H1 (cell line): ENCODE data around the gene SLCO4C1. TPM values are rescaled to one million over a fixed set of nuclear protein-coding genes. Genes with fewer than 3 reads are reported as not detected.

Source experiments
- CTCF ChIA-PET: fragments of 300-600 bp; sonication (Branson Sonifier 250); formaldehyde crosslinking; loops from one replicate; lab custom pipeline; 2021; ENCODE audit not compliant: partially characterized antibody; lab: Charles Lee
- POLR2A ChIA-PET: fragments of 300-600 bp; sonication (Branson Sonifier 250); formaldehyde crosslinking; loops from one replicate; lab custom pipeline; 2021; ENCODE audit warnings: inconsistent platforms; ENCODE audit not compliant: partially characterized antibody; lab: Charles Lee
- DNase-seq, 2 experiments: peaks; one replicate each; pipeline versions ENCODE4 v3.0.0 to v3.0.0-alpha.2; 2010 to 2022; ENCODE audit warnings: low spot score in 2 of 2, low read depth in 1 of 2, mixed read lengths in 1 of 2
- FAIRE-seq: peaks from 2 replicates; lab custom pipeline; 2011; peaks lifted over from hg19 to GRCh38; lab: Jason Lieb, UNC
- H2AFZ ChIP-seq: 2 replicates; pipeline ENCODE4 v1.8.1; 2012; ENCODE audit warnings: low read length, inconsistent platforms
- H2AK5ac ChIP-seq: 2 replicates; pipeline ENCODE4 v1.6.1; 2013; ENCODE audit warnings: low read depth, low read length
- H2BK120ac ChIP-seq: replicated peaks from 2 replicates; pipeline ENCODE3; 2013; ENCODE audit warnings: low read depth, low read length, inconsistent platforms
- H2BK12ac ChIP-seq: 2 replicates; pipeline ENCODE4 v1.6.1; 2013; ENCODE audit warnings: low read depth, low read length
- H2BK15ac ChIP-seq: 2 replicates; pipeline ENCODE4 v1.6.1; 2013; ENCODE audit warnings: low read length
- H2BK20ac ChIP-seq: 2 replicates; pipeline ENCODE4 v1.6.1; 2013; ENCODE audit warnings: low read length
- H2BK5ac ChIP-seq: 2 replicates; pipeline ENCODE4 v1.6.1; 2013; ENCODE audit warnings: low read depth, low read length
- H3K14ac ChIP-seq: 2 replicates; pipeline ENCODE4 v1.6.1; 2013; ENCODE audit warnings: inconsistent platforms; ENCODE audit not compliant: insufficient read length
- H3K18ac ChIP-seq: 2 replicates; pipeline ENCODE4 v1.6.1; 2013; ENCODE audit warnings: low read length; ENCODE audit errors: extremely low read depth
- H3K23ac ChIP-seq: 2 replicates; pipeline ENCODE4 v1.6.1; 2013; ENCODE audit warnings: inconsistent platforms; ENCODE audit not compliant: insufficient read length
- H3K23me2 ChIP-seq: 2 replicates; pipeline ENCODE4 v1.6.1; 2013; ENCODE audit warnings: low read depth, low read length
- H3K27ac ChIP-seq: 2 replicates; pipeline ENCODE4 v1.6.1; 2011; ENCODE audit warnings: low read depth, low read length, inconsistent platforms
- H3K27me3 ChIP-seq, 4 experiments: replicated peaks in 1 of 4; 1 replicate in 1 of 4; 2 replicates in 3 of 4; pipeline versions ENCODE4 v1.6.1 to v1.8.1; 2011 to 2013; ENCODE audit warnings: low read length in 3 of 4, mild to moderate bottlenecking in 3 of 4, inconsistent platforms in 2 of 4, mixed read lengths in 2 of 4, moderate library complexity in 1 of 4; ENCODE audit not compliant: control insufficient read depth in 3 of 4, insufficient read depth in 3 of 4; ENCODE audit errors: extremely low read depth in 1 of 4
- H3K36me3 ChIP-seq, 4 experiments: 2 replicates each; pipeline versions ENCODE4 v1.6.1 to v1.8.1; 2011 to 2013; ENCODE audit warnings: mild to moderate bottlenecking in 4 of 4, low read length in 3 of 4, moderate library complexity in 2 of 4, control low read depth in 1 of 4, inconsistent platforms in 1 of 4; ENCODE audit not compliant: insufficient read depth in 4 of 4, control insufficient read depth in 2 of 4
- H3K4ac ChIP-seq: replicated peaks from 2 replicates; pipeline ENCODE3; 2013; ENCODE audit warnings: low read length, low read depth, mixed read lengths, inconsistent platforms; ENCODE audit not compliant: insufficient read length
- H3K4me1 ChIP-seq, 4 experiments: replicated peaks in 1 of 4; 1 replicate in 1 of 4; 2 replicates in 3 of 4; pipeline versions ENCODE4 v1.6.1 to v1.8.1; 2011 to 2013; ENCODE audit warnings: low read length in 3 of 4, inconsistent platforms in 2 of 4, mixed read lengths in 1 of 4; ENCODE audit not compliant: insufficient read depth in 4 of 4, control insufficient read depth in 3 of 4
- H3K4me2 ChIP-seq, 2 experiments: 2 replicates each; pipeline versions ENCODE4 v1.6.1 to v1.8.1; 2011 to 2013; ENCODE audit warnings: low read depth in 2 of 2, low read length in 2 of 2, control low read depth in 1 of 2, inconsistent platforms in 1 of 2, mild to moderate bottlenecking in 1 of 2; ENCODE audit not compliant: insufficient read depth in 1 of 2
- H3K4me3 ChIP-seq, 4 experiments: fragments of 200-600, 300-600 bp in 1 of 4; sonication (generic), shearing (Covaris generic), sonication (Bioruptor Twin) in 1 of 4; 2 replicates each; pipeline versions ENCODE4 v1.5.1 to v1.8.1; 2011 to 2016; ENCODE audit warnings: low read length in 4 of 4, low read depth in 3 of 4, control low read depth in 2 of 4, inconsistent platforms in 2 of 4, mild to moderate bottlenecking in 2 of 4, mixed read lengths in 1 of 4, moderate library complexity in 1 of 4; ENCODE audit not compliant: insufficient read depth in 2 of 4; ENCODE audit errors: extremely low read depth in 1 of 4
- H3K56ac ChIP-seq: replicated peaks from 2 replicates; pipeline ENCODE3; 2013; ENCODE audit warnings: low read depth, mild to moderate bottlenecking, mixed read lengths, low read length, inconsistent platforms; ENCODE audit not compliant: insufficient read length
- H3K79me1 ChIP-seq: 2 replicates; pipeline ENCODE4 v1.6.1; 2013; ENCODE audit warnings: low read depth, low read length, control low read depth
- H3K79me2 ChIP-seq, 2 experiments: 2 replicates each; pipeline versions ENCODE4 v1.6.1 to v1.8.1; 2012 to 2013; ENCODE audit warnings: low read length in 2 of 2, mild to moderate bottlenecking in 2 of 2, inconsistent platforms in 1 of 2; ENCODE audit not compliant: insufficient read depth in 2 of 2, control insufficient read depth in 1 of 2
- H3K9ac ChIP-seq, 4 experiments: replicated peaks in 1 of 4; 1 replicate in 1 of 4; 2 replicates in 3 of 4; pipeline versions ENCODE4 v1.6.1 to v1.8.1; 2011 to 2013; ENCODE audit warnings: low read depth in 3 of 4, low read length in 3 of 4, control low read depth in 2 of 4, mild to moderate bottlenecking in 2 of 4, moderate library complexity in 2 of 4, inconsistent platforms in 1 of 4; ENCODE audit errors: extremely low read depth in 1 of 4
- H3K9me3 ChIP-seq, 2 experiments: 2 replicates each; pipeline versions ENCODE4 v1.6.1 to v1.8.1; 2012 to 2013; ENCODE audit warnings: mild to moderate bottlenecking in 2 of 2, moderate library complexity in 2 of 2, control low read depth in 1 of 2, inconsistent platforms in 1 of 2, low read depth in 1 of 2, low read length in 1 of 2, mixed read lengths in 1 of 2; ENCODE audit not compliant: insufficient read depth in 2 of 2
- H4K20me1 ChIP-seq, 2 experiments: replicated peaks in 1 of 2; 2 replicates each; pipeline versions ENCODE3 to v1.8.1; 2011 to 2013; ENCODE audit warnings: inconsistent platforms in 2 of 2, low read length in 2 of 2, mild to moderate bottlenecking in 1 of 2; ENCODE audit not compliant: insufficient read depth in 2 of 2, control insufficient read depth in 1 of 2
- H4K5ac ChIP-seq: 2 replicates; pipeline ENCODE4 v1.6.1; 2013; ENCODE audit warnings: low read length, low read depth, mixed read lengths, inconsistent platforms; ENCODE audit not compliant: insufficient read length
- H4K8ac ChIP-seq: 2 replicates; pipeline ENCODE4 v1.8.0; 2013; ENCODE audit warnings: mild to moderate bottlenecking, moderate library complexity, low read length, inconsistent platforms; ENCODE audit not compliant: insufficient read depth; ENCODE audit errors: extremely low read depth
- H4K91ac ChIP-seq: replicated peaks from 2 replicates; pipeline ENCODE3; 2013; ENCODE audit warnings: low read length, mixed read lengths, inconsistent platforms; ENCODE audit not compliant: insufficient read length
- BCL11A ChIP-seq, 2 experiments: IDR thresholded peaks; one replicate each; pipeline ENCODE4 v1.6.1; 2011; ENCODE audit warnings: low read depth in 2 of 2, low read length in 2 of 2, mild to moderate bottlenecking in 2 of 2
- CEBPB ChIP-seq: IDR thresholded peaks from 2 replicates; pipeline ENCODE4 v1.6.1; 2012; ENCODE audit warnings: low read depth, low read length
- CTBP2 ChIP-seq: IDR thresholded peaks from 2 replicates; pipeline ENCODE4 v1.7.0; 2011; ENCODE audit warnings: borderline replicate concordance, mild to moderate bottlenecking, moderate library complexity, mixed read lengths, low read length; ENCODE audit not compliant: insufficient read depth, insufficient read length
- EGR1 ChIP-seq: IDR thresholded peaks from 2 replicates; pipeline ENCODE4 v1.6.1; 2011; ENCODE audit warnings: low read depth, low read length, borderline replicate concordance
- GABPA ChIP-seq: IDR thresholded peaks from 2 replicates; pipeline ENCODE4 v1.6.1; 2011; ENCODE audit warnings: mild to moderate bottlenecking, low read length, moderate library complexity, borderline replicate concordance; ENCODE audit not compliant: insufficient read depth
- JUN ChIP-seq: IDR thresholded peaks from 2 replicates; pipeline ENCODE4 v1.6.1; 2011; ENCODE audit warnings: low read depth, mild to moderate bottlenecking, improper control_type of control experiment, low read length
- KDM1A ChIP-seq: fragments of 200-600, 300-600 bp; sonication (generic); IDR thresholded peaks from 2 replicates; pipeline ENCODE4 v1.7.1; 2016; ENCODE audit warnings: mild to moderate bottlenecking, low read length, borderline replicate concordance
- POLR2AphosphoS5 ChIP-seq: IDR thresholded peaks from 2 replicates; pipeline ENCODE4 v1.6.1; 2011; ENCODE audit warnings: low read depth, low read length
- POU5F1 ChIP-seq: IDR thresholded peaks from 2 replicates; pipeline ENCODE4 v1.6.1; 2011; ENCODE audit warnings: low read depth, mild to moderate bottlenecking, low read length, moderate library complexity
- SAP30 ChIP-seq: fragments of 300-600 bp; sonication (generic); IDR thresholded peaks from 2 replicates; pipeline ENCODE4 v1.7.1; 2012; ENCODE audit warnings: low read length, moderate library complexity, mild to moderate bottlenecking, inconsistent platforms; ENCODE audit not compliant: insufficient read depth, insufficient replicate concordance
- SIX5 ChIP-seq: IDR thresholded peaks from 2 replicates; pipeline ENCODE4 v1.6.1; 2011; ENCODE audit warnings: mild to moderate bottlenecking, low read depth, low read length
- SP1 ChIP-seq: IDR thresholded peaks from 2 replicates; pipeline ENCODE4 v1.6.1; 2011; ENCODE audit warnings: low read depth, low read length
- TEAD4 ChIP-seq: IDR thresholded peaks from 2 replicates; pipeline ENCODE4 v1.6.1; 2012; ENCODE audit warnings: low read depth, low read length, inconsistent platforms, mixed read lengths
- WGBS, 2 experiments: shearing (Covaris generic) in 1 of 2; methylation state at CpG; one replicate each; pipeline versions ENCODE4 v1.1.6 to v1.1.7; 2013 to 2015; ENCODE audit warnings: low lambda C conversion rate in 2 of 2, mixed read lengths in 2 of 2, inconsistent platforms in 1 of 2, low coverage in 1 of 2, missing lambda C conversion rate in 1 of 2; ENCODE audit not compliant: insufficient replicate concordance in 2 of 2, insufficient coverage in 1 of 2, insufficient read length in 1 of 2; ENCODE audit errors: extremely low coverage in 1 of 2, missing lambda C conversion rate in 1 of 2; 5-methylcytosine and 5-hydroxymethylcytosine counted together
- polyA plus RNA-seq, 7 experiments: library from polyadenylated mRNA; depleted of rRNA in 3 of 7; stranded (reverse) in 5 of 7; unstranded in 2 of 7; fragments of >200 nt in 5 of 7; fragments of 200-250 nt in 2 of 7; gene quantifications; 1 replicate in 5 of 7; 2 replicates in 1 of 7; 4 replicates in 1 of 7; pipeline versions ENCODE4 v1.2.1 to v1.2.3, GENCODE V29; 2011 to 2013; ENCODE audit warnings: missing spikeins in 2 of 7, mixed read lengths in 2 of 7
- total RNA-seq: library from RNA; stranded (reverse); fragmentation: NEBNext Ultra II Directional; extraction: Animal tissue kit (Norgen Biotek cat#: 25700); gene quantifications from 2 replicates; pipeline ENCODE4 v1.2.1, GENCODE V29; 2021
- TF ChIP-seq, protein P1 (sequence below): IDR thresholded peaks from 2 replicates; pipeline ENCODE4 v1.6.1; 2012; ENCODE audit warnings: inconsistent platforms

SLCO4C1 gene
- total and polyA plus RNA-seq, 2 of the 8 experiments (the other 6 are each of a cell fraction or from before 2014, with no cell fraction given), result 1.3 to 4.9 TPM

- no peaks in the 10 kb centered on the region for H3K36me3 ChIP-seq
- no peaks in the 10 kb centered on the region for H3K79me1 ChIP-seq
- H2BK20ac ChIP-seq, result no peak overlapping the region
- no peak overlapping the region for H3K18ac ChIP-seq
- H2AFZ ChIP-seq, result no peak overlapping the region
- H3K9me3 ChIP-seq, result no peaks in the 10 kb centered on the region
- H2BK5ac ChIP-seq, result no peak overlapping the region
- DNase-seq, result no peak
- no peak overlapping the region for H3K4me2 ChIP-seq
- no peak overlapping the region for H4K91ac ChIP-seq
- H2AK5ac ChIP-seq, result no peak overlapping the region
- no peak overlapping the region for H4K8ac ChIP-seq
- no peaks in the 10 kb centered on the region for H3K79me2 ChIP-seq
- no peak overlapping the region for H2BK120ac ChIP-seq
- no peaks in the 10 kb centered on the region for H4K20me1 ChIP-seq
- no peak overlapping the region for H3K27ac ChIP-seq
- no peak overlapping the region for H4K5ac ChIP-seq
- peak overlapping the region; percentile 59 for H3K56ac ChIP-seq
- FAIRE-seq, result no peak
- POLR2A ChIA-PET, result no interaction called here
- H3K4me1 ChIP-seq, result no peaks in the 10 kb centered on the region
- H3K23ac ChIP-seq, result no peak overlapping the region
- WGBS, 2 experiments, result 95% methylated on average over 1 of the region's 1 CpG; no CpG with 5 or more reads in 1 of the 2 experiments
- no peak overlapping the region for H2BK12ac ChIP-seq
- H3K23me2 ChIP-seq, result no peaks in the 10 kb centered on the region
- peaks cover 0 to under 1% (median 0%) of the 10 kb centered on the region in 4 experiments; a peak in 1 of 7 replicates for H3K27me3 ChIP-seq
- no peak overlapping the region for H3K4ac ChIP-seq
- H2BK15ac ChIP-seq, result no peak overlapping the region
- no peak overlapping the region for H3K14ac ChIP-seq
- H3K4me3 ChIP-seq, result no peak overlapping the region
- H3K9ac ChIP-seq, result no peak overlapping the region
- CTCF ChIA-PET, result no interaction called here
- TF ChIP-seq GABPA (no peak), KDM1A (no peak), SP1 (no peak), TEAD4 (no peak), SAP30 (no peak), JUN (no peak), BCL11A (IDR thresholded peaks at IDR 0.05; ENCODE audit: low read depth in 2 of 2, low read length in 2 of 2) (no peak), EGR1 (no peak), CEBPB (no peak), CTBP2 (no peak), SIX5 (no peak), POU5F1 (no peak), POLR2AphosphoS5 (no peak)
- TF ChIP-seq, protein P1, sequence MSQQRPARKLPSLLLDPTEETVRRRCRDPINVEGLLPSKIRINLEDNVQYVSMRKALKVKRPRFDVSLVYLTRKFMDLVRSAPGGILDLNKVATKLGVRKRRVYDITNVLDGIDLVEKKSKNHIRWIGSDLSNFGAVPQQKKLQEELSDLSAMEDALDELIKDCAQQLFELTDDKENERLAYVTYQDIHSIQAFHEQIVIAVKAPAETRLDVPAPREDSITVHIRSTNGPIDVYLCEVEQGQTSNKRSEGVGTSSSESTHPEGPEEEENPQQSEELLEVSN, result no peak
Observed at GRCh38 chr5:102288630-102289029, 7.5 kb downstream of the SLCO4C1 start.
